ENCODE results near the gene TINCR. TPM values are rescaled to one million over a fixed set of nuclear protein-coding genes. Genes with fewer than 3 reads are reported as not detected.

The TINCR gene
- total RNA-seq, 1 experiment from 2014 or later = 0.17 TPM

GRCh38 chr19:5514001-5514400 is 53.8 kb downstream of the TINCR start:
- Histone ChIP-seq H3K9ac (ENCODE audit: extremely low read depth, insufficient read length, low read length) (no peak overlapping the region), H3K79me2 (ENCODE audit: insufficient read depth, low read length) (no peaks in the 10 kb centered on the region), H4K8ac (replicated peaks; ENCODE audit: insufficient read length, low read depth, low read length) (no peak overlapping the region), H3K9me3 (ENCODE audit: control insufficient read depth, low read depth, low read length) (no peaks in the 10 kb centered on the region), H3T11ph (ENCODE audit: low read length) (no peak overlapping the region), H2BK20ac (ENCODE audit: low read depth, low read length, poor library complexity, severe bottlenecking) (no peak overlapping the region), H3K56ac (ENCODE audit: insufficient read length, low read depth, low read length) (no peak overlapping the region), H4K5ac (ENCODE audit: insufficient read length, low read depth, low read length) (no peak overlapping the region), H3K14ac (ENCODE audit: insufficient read depth, low read length) (no peak overlapping the region), H3K23me2 (ENCODE audit: insufficient read length, low read depth, low read length, poor library complexity, severe bottlenecking) (no peaks in the 10 kb centered on the region), H4K91ac (ENCODE audit: insufficient read length, low read depth, low read length) (no peak overlapping the region), H3K27me3 (ENCODE audit: insufficient read depth, low read length) (no peaks in the 10 kb centered on the region), H4K20me1 (ENCODE audit: control insufficient read depth, insufficient read depth, insufficient read length) (no peaks in the 10 kb centered on the region), H2BK12ac (ENCODE audit: insufficient read length, low read depth, low read length) (no peak overlapping the region), H3K18ac (ENCODE audit: insufficient read length, low read depth, low read length) (no peak overlapping the region), H3K4me2 (ENCODE audit: insufficient read depth, insufficient read length, low read length) (no peak overlapping the region), H3K23ac (ENCODE audit: insufficient read length, low read depth, low read length) (no peak overlapping the region), H2BK5ac (ENCODE audit: insufficient read length, low read length) (no peak overlapping the region), H3K4ac (ENCODE audit: low read depth, low read length) (no peak overlapping the region), H2BK120ac (ENCODE audit: low read depth, low read length, poor library complexity, severe bottlenecking) (no peak overlapping the region), H2AFZ (ENCODE audit: low read length) (no peak overlapping the region), H3K4me1 (ENCODE audit: insufficient read depth, low read length) (no peaks in the 10 kb centered on the region), H2BK15ac (ENCODE audit: low read depth, low read length) (no peak overlapping the region), H2AK5ac (ENCODE audit: insufficient read length, low read length) (no peak overlapping the region), H3K27ac (ENCODE audit: insufficient read length, low read depth, low read length) (no peak overlapping the region), H3K79me1 (ENCODE audit: insufficient read depth, low read depth, low read length, poor library complexity, severe bottlenecking) (no peaks in the 10 kb centered on the region)
- H3K9me3 Mint-ChIP-seq = peaks cover 23 to 27% of the 10 kb centered on the region in 2 experiments
- DNase-seq = no peak
- H3K4me3 Mint-ChIP-seq = no peak overlapping the region
- H3K27me3 Mint-ChIP-seq (ENCODE audit: low read depth) = peaks cover 80% of the 10 kb centered on the region
- no CpG with 5 or more reads among the region's 3 CpGs for WGBS (ENCODE audit: extremely low coverage, insufficient read length, low lambda C conversion rate)
- H3K27ac Mint-ChIP-seq = no peak overlapping the region; a peak in 1 of 7 replicates
- no peak for TF ChIP-seq CTCF (conservative IDR thresholded peaks at IDR 0.05)
- no peaks in the 10 kb centered on the region for H3K4me1 Mint-ChIP-seq
- peaks cover 4 to 12% (median 11%) of the 10 kb centered on the region in 3 experiments; a peak in 5 of 7 replicates for H3K36me3 Mint-ChIP-seq (ENCODE audit: insufficient read depth in 1 of 3, low read depth in 3 of 3)
